ENCODE results near the gene POLG.

Gene POLG

DNA sequence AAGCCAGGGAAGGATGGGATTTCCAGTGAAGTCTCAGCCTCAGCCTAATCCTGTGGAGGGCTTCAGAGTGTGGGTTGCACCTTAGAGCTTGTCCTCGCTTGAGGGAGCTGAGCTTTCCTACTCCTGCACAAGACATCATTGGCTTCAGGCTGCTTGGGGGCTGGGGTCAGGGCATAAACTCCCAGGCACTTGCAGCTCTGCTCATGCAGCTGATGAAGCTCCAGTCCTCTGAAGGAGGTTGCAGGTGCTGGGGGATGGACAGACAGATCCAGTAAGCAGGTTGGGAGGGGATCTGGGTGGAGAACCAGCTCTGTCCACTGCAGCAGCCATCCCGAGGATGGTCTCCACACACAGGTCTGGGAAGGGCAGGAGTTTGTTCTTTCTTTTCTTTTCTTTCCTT, 19.4 kb upstream of the POLG start:
- no peak for DNase-seq

DNA sequence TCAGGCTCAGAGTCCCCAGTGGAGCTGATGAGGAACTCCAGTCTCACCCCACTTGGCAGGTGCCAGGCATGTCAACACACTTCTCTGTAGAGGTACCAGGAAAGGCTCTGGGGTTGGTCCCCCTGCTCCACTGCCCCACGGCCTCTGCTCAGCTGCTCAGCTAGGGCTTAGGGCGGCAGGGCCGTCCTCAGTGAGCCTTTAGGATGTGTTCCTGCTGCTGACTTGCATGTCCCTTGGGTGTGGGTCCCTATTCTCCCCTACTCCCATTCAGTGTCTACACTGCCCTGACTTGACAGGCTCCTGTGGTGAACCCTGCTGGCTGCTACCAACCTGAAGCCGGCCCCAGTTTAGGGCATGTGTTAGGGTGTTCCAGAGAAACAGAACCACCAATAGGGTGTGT, 17.9 kb upstream of the POLG start:
- no peak for DNase-seq

DNA sequence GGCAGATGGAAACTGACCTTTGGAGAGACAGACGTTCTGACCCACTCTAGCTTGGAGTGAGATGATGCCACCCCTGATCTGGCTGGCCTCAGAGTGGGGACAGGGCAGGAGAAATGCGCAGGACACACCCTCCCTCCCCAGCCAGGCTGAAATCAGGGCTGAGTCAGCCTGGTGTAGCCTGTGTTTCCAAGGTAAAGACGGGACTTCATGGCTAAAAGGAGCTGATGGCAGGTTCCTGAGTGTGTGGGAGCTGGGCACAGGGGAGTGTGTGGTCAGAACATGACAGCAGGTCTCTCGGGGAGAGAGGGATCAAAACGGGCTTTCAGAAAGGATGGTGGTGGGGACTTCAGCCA, 14.6 kb upstream of the POLG start:
- DNase-seq: no peak

DNA sequence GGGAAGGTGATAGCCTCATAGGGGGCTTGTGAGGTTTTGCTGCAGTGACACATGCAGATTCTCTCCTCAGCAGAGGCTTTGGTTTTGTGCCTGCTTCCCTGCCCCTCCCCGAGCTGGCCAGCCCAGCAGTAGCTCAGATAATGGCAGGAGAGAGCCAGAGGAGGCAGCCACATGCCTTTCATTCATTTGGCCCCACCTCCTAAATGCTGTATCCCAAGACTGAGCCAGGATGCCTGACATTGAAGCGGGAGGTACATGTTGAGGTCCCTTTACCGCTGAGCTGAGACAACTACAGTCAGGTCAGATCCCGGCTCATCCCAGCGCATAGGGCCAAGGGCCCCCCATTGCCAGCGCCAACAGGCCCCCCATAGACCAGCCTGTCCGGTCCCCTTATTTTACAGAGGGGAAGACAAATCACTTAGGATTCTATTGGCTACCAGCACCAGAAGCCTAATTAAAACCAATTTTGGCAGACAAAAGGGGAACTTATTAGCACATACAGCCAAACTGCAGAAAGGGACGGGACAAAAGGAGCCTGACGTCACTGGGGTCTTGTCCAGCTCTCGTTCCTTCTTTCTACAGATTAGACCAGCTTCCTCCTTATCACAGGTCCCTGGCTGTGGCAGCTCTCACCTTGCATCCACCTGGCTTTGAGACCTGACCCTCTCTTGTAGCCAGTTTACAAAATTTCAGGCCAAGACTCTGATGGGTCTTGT, 12.1 kb upstream of the POLG start:
- DNase-seq: no peak

DNA sequence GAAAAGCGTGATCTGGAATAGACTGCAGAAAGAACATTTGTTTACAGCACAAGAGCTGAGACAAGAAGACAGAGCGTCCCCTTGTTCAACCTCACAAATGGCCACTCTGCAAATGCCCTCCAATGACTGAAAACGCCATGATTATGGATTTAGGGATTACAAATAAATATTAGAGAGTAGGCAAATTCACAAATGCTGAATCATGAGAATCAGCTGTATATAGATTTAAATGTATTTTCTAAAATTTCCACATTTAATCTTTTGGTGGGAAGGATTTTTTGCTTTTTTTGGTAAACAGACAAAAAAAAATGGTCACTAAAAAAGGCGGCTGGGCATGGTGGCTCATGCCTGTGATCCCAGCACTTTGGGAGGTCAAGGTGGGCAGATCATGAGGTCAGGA, 10.6 kb upstream of the POLG start:
- DNase-seq: no peak

DNA sequence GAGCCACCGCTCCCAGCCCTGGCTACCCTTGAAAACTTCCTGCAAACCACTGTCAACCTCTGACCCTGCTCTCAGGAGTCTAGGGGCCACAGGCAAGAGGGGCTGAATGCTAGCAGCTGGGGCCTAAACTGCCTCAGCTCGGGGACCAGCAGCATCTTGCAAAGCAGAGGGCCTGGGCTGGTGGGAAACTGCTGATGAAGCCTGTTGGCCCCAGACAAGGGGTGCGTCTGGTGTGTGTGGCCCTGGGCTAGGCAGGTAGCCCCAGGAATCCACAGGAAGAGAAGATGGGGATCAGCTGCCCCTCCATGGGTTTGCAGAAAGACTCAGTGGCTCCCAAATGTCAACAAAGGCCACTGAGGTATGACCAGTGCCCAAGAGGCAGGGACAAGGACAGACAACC, 8.2 kb upstream of the POLG start:
- DNase-seq: no peak

DNA sequence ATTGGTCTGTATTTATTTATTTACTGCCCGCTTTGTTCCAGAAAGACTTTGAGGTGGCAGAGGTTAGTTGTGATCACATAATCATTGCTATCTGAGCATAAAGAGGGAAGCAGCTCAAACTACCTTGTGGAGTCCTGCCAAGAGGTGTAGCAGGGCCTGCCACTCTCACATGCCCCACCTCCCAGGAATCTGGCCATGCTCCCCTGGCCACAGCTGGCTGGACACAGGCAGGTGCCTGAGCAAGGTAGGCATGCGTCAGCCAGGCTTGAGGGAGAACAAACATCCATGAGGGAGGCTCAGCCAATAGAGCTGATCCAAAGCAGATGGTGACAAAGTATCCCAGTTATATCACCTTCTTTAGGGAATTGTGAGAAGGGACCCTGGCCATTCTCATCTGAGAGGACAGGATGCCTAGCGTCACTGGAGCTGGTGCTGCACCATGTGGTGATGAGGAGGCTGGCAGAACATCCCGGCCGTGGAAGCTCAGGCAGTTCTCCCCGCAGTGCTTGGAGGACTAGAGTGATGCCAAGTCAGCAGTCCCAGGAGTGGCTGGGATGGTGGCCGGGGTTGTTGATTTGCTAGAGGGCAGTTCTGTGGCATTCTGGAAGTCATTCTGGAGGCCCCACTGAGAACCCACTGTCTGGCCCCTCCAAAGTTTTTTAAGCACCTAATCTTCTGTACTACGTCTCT, 6.8 kb upstream of the POLG start:
- no peak for DNase-seq

DNA sequence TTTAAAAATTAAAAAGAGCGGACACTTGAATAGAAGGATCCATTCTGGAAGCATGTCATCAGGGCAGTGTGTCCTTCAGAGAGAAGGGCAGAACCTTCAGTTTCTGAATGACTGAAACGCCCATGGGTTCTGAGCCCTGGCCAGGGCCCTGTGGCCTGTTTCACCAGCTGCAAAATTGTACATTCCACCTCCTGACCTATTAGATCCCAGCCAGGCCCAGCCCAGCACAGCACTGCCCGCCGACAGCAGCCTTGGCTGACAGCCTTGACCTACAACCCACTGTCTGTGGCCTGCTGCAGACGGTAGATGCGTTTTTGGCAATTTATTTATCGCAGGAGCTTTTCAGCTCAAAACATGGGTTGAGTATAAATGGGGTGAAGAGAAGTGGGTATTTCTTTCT, 5.9 kb upstream of the POLG start:
- no peak for DNase-seq

DNA sequence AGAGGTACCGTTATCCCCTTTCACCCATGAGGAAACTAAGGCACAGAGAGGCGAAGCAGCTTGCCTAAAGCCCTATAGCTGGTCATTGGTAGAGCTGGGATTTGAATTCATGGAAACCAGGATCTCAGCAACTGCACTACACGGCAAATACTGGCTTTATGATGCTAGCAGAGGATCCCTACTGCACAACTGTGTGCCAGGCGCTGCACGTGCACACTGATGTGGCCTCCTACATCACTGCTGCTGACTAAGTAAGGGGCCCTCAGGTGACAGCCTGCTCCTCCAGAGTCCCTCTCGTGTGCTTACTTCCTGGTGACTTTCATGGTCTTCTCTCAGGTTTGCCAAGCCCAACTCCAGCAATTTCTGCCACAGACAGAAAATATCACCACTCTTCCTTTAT, 3.4 kb upstream of the POLG start:
- DNase-seq: no peak

DNA sequence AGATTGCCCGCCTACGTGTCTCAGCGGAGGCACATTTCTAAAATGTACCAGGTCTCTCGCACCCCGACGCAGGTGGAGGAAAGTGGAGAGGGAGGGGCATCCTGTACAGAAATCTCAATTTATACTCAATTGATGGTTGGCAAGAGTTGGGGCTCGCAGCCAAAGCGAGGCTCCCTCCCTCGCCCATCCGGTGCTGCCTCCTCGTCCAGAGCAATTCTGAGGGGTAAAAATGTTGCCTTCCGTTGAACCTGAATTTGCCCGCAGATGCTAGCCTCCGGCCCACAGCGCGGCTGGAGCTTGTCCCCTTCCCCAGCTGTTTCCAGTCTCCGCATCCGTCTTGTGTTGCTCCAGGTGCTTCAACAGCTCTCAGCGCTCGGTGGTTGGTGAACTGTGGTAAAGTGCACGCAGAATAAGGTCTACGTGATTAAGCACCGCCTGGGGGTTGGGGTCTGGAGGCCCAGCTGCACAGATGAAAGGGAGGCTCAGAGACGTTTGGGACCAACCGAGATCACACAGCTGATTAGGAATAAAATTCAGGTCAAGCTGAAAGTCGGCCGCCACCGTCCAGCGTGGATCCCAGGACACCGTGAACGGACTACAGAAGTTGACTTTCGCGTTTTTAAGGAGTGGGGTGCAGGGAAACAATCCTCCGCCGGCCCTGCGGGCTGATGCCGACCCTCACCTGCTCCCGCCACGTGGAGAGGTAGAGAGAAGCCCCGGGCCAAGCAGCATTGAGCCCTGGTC, 846 bp upstream of the POLG start:
- DNase-seq: no peak

DNA sequence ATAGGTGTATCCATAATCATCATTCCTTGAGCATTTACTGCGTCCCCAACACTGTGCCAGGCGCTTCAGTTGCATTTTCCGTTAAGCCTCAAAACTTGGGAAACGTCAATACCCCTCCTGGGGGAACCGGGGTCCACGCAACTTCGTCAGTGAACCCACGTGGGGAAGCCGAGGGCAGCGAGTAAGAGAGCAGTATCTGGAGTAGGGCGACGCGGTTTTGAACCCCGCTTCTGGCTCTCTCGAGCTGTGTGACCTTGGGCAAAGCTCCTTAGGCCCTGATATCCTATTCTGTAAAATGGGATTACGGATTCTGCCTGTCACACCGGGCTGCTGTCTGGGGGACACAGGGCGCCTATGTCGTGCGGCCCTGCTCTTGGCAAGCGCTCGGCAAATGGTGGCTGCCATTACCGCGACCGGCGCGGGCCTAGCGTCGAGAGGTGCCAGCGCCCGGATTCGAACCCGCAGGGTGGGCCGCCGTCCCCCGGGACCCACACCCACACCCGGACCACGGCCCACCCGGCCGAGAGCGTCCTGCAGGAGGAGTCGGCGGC, 590 bp downstream of the POLG start:
- DNase-seq: no peak

DNA sequence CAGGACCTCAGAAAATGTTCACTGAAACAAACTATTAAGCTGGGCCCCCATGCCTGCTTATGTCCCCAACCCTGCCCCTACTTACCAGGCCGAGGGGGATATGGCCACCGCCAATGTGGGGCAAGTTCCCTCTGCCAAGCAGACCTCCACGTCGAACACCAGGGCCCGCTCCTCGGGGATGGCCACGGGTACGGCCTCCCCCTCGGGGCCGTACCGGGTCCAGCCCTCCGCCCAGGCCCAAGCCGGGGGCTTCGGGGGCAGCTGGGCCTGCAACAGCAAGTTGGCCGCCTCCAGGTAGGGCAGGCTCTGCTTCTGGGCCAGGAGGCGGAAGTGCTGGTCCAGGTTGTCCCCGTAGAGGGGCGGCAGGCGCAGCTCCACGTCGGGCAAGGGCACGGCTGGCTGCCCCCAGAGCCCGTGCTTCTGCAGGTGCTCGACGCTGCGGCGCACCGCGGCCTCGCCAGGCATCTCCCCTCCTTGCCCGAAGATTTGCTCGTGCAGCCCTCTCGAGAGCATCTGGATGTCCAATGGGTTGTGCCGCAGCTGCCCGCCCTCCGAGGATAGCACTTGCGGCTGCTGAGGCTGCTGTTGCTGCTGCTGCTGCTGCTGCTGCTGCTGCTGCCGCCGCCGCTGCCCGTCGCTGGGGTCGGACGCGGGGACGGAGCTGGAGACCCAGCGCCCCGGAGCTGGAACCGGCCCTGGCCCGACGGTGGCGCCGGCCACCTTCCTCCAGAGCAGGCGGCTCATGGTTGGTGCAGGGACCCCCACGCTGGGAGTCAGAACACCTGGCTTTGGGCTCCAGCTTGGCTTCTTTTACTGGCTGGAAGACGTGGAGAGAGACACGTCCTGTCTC, 1.4 kb downstream of the POLG start:
- no peak for DNase-seq

DNA sequence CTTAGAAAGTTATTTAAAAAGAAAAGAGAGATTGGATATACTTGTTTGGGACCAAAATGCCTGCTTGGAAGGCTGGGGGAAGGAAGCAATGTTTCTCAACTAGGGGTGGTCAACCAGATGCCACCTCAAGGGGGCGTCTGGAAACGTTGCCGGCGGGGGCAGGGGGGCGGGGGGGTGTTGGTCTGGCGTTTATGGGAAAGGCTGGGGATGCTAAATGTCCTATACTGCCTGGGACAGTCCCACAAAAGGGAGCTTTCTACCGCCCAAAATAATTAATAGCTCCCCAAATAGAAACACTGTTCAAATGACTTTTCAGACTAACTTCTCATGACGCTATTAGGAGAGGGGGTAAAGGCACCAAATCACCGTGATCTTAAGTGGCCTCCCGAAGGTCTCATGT, 2.2 kb downstream of the POLG start:
- no peak for DNase-seq

DNA sequence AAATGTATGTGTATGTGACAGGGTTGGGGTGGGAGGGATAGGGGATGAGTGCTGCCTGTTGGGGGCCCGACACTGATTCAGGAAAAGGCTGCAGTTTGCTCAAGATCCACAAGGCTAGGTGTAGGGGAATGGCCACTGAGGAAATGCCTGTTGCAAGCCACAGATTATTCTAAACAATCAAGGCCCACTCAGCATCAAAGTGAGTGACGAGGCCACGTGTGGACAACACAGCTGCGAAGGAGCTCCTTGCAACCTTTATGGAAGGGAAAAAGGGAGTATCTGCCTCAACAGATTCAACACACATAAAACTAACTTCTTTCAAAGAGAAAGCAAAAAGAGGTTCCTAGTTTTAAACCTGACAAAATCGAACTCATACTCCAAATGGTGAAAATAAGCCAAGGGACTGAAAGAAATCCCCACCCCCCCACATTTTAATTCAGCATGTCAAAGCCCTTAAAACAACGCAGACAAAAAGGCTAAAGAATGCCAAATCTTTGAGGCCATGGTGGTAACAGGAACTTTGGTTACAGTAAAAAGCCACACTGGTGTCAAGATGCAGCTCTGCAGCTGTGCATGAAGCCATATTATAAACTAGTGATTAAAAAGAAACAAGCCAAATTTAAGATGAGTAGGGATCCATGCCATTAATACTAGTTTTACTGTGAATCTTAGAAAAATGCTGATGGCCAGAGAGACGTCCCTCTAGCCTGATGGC, 3.6 kb downstream of the POLG start:
- no peak for DNase-seq

DNA sequence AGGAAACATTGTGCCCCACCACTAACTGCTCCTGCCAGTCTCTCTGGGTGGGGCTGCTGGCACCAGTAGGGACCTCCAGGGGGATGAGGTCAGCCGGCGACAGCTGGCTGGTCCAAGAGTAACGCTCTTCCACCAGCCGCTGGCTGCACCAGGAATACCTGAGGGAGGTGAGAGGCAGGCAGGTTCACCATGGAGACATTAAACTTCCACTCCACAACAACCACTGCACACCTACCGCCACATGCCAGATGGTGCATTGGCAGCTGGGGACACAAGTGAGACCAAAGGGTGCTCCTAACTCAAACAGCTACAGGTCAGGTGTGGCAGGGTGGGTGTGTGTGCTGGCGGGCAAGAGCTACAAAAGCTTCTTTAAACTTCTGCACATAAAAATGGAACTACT, 4.5 kb downstream of the POLG start:
- DNase-seq: no peak

DNA sequence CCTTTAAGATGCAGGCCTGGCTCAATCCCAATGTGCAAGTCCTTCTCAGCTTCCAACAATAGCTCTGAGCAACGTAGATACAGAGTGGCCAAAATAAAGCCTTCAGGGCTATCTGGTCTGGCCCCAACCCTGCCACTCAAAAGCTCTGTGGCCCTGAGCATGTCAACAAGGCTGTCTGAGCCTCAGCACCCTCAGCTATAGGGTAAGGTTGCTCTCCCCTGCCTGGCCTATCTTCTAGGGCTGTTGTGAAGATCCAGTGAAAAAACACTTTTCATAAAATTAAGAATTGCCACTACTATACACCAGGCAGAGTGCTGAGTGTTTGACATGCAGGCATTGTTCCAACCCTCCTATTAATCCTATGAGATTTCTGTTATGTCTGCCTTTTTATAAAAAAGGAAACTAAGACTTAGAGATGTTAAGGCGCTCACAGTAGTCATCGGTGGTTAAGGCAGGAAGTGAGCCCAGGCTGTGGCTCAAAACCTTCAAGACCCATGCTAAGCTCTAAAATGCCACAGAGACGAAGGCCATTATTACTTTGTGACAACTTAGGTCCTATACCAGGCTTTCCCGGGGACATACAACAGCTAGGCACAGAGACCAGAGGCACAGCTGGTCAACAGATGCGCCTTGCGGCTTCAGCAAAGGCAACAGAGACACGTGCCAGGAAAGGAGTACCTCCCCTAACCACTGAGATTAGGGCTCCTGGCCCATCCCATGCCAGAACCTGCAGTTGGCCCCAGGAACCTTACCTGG, 5.1 kb downstream of the POLG start:
- DNase-seq: no peak

DNA sequence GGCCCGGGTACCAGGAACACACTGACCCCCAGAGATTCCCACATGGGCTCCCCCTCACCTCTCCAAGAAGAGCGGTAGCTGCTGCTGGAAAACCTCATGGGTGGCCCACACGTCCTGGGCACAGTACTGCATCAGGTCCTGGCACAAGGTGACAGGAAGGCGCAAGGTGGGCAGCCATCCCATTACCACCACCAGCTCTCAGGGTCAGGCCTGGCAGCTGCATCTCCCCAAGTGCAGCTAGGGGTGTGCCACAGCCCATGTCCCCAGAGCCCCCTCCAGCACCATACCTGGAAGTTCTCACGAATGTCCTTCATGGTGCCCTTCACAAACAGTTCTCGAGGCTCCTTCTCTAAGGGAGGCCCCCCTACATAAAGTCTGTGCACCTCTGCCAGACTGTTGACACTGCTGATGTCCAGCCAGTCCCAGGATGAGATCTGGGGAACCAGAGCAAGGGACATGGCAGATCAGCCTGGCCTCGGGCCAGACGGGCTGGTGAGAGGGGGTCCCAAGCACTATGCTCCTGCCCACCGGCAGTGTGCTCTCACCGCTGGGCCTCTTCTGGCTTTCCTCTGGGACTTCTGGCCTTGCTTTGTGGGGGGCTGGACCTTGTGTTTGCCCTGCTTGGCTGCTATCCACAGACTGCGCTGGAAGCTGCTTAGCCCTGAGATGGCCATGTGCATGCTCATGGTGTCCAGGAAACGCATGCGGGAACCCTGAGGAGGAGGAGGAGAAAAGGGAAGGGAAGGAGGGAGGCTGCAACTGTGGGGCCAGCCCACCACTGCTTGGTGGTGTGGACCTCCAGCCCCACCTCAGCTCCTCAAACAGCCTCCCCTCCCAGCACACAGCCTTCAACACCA, 6.0 kb downstream of the POLG start:
- no peak for DNase-seq

DNA sequence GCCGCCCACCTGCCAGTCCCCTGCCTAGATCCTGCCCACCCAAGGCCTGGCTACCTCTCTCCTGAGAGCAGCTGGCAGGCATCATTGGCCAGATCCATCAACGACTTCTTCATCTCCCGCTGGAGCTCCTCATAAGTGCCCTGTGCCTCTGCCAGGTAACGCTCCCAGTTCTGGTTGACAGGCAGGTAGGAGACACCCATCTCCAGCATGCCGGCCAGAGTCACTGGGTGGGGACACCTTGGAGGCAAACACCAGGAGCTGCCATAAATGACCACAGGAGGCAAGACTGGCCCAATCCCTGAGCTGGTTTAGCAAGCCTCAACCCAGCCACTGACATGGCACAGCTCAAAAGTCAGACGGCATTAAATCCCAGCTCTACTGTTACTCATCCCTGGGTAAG, 7.5 kb downstream of the POLG start:
- DNase-seq: no peak

DNA sequence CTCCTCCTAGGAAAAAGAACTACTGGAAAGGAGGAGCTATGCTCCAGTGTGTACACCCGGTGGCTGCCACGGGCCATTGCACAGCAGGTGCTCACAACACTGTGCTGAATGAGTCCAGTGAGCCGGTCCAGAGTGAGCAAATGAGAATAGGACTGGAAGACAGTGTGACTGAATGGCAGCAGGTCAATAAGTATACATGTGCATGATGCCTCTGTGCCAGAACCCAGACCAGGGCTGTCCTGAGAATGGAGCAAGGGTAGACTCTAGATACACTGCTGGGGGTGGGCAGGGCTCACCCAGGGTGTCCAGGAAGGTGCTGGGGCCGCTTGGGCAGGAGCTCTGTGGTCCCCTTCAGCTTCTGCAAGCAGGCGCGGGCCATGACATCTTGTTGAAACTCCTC, 8.3 kb downstream of the POLG start:
- no peak for DNase-seq

DNA sequence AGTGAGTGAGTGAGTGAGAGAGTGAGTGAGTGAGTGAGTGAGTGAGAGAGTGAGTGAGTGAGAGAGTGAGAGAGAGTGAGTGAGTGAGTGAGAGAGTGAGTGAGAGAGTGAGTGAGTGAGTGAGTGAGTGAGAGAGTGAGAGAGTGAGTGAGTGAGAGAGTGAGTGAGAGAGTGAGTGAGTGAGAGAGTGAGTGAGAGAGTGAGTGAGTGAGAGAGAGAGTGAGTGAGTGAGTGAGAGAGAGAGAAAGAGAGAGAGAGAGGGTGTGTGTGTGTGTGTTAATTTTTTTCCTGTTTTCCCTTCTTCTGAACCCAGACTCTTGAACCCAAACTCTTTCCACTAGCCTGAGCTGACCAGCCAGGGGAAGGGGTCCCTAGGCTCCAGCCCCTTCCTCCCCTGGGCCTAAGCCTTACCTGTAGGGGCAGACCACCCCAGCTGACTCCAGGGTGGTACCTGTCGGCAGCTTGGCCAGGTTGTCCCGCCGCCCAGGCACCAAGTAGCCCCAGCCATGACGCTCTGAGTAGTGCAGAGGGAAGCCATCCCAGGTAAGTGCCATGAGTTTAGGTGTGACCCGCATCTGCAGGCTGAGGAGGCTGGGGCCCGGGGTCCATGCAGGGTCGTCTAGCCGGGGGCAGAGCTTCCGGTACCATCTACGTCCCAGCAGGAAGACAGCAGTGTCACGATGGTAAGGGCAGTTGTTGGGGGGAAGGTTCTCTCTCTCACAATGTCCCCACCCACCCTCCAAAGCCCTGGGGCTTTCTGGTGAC, 9.4 kb downstream of the POLG start:
- DNase-seq: no peak
